Stimulated activated CD4-positive, alpha-beta T cell treated with anti-CD3 and anti-CD28 coated beads, Interleukin-1b, Interleukin-23, amount 100 ng/mL, for 24 hours (primary cell): ENCODE data around the gene GGTLC1.

ENCODE experiments used
- DNase-seq, 4 experiments: peaks; one replicate each; pipeline ENCODE4 v3.0.0-alpha.2; 2020; ENCODE audit warnings: low read depth in 4 of 4, low spot score in 1 of 4

GGTLC1 gene

DNA sequence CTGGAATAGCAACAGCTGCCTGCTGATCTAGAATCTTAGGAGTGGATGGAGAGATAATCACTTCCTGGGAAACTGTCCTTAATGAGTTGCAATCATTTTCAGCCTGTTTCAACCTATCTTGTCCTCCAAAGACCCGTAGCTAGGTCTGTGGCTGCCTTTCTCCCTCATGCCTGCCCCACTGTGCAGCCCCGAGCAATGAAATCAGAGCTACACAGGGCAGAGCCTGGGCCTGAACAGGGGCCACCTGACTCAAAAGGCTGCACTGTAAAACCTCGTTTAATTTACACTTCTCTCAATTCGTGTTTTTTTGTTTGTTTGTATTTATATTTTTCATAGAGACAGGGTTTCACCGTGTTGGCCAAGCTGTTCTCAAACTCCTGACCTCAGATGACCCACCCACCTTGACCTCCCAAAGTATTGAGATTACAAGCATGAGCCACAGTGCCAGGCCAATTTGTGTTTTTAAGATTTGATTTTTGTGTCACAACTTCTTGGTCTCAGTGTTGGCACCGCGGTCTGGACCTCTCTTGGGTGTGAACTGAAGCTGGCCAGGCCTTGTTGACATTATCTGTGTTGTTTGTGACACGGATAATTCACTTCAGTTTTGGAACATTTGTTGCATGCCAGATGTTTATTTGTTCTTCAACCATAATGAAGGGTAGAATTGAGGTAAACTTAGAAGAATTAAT is 21.5 kb downstream of the GGTLC1 start:
- DNase-seq: no peak

- DNase-seq: no peak
Observed at GRCh38 chr20:23966298-23966697, 22.3 kb downstream of the GGTLC1 start.

GRCh38 chr20:23963941-23964340 is 24.6 kb downstream of the GGTLC1 start:
- no peak for DNase-seq

DNA sequence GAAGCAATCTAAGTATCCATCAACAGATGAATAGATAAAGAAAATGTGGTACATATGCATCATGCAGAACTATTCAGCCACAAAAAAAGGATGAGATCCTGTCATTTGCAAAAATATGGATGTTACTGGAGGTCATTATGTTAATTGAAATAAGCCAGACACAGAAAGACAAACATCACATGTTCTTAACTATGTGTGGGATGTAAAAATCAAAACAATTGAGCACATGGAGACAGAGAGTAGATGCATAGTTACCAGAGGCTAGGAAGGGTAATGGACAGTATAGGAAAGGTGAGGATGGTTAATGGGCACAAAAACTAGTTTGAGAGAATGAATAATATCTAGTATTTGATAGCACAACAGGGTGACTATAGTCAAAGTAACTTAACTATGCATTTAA is 26.3 kb downstream of the GGTLC1 start:
- DNase-seq: no peak

DNA sequence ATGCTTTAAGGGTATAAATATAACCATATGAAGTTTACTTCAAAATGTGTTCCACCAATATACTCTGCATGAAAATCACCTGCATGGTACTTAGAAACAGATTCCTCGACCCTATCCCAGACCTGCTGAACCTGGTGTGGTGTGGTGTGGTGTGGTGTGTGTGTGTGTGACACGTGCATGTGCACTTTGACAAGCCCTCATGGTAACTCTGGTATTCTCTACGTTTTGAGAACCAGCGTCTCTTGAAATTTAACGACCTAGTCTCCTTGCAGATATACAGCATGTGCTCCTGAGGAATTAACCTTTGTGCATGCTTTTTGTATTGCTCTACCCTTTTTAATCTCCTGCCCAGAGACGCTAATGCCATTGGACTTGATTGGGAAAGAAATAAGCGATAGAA is 29.5 kb downstream of the GGTLC1 start:
- no peak for DNase-seq

DNA sequence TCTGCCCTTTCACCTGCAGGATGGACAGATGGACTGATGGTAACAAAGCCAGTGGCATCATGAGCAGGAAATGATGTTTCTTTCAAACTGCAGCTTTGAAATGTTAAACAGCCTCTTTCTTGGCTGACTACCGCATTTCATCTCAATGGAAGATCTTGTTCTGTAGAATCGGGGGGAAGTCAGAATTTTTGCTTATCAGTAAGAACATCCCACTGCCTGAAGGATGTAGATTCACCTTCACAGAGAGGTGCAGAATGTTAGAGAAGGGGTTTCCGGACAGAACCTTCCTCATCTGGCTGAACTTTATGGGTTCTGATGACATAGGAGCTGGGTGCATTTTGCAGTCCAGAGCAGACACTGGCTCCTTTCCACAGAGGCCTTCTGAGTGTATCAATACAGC is 32.7 kb downstream of the GGTLC1 start:
- DNase-seq: no peak

DNA sequence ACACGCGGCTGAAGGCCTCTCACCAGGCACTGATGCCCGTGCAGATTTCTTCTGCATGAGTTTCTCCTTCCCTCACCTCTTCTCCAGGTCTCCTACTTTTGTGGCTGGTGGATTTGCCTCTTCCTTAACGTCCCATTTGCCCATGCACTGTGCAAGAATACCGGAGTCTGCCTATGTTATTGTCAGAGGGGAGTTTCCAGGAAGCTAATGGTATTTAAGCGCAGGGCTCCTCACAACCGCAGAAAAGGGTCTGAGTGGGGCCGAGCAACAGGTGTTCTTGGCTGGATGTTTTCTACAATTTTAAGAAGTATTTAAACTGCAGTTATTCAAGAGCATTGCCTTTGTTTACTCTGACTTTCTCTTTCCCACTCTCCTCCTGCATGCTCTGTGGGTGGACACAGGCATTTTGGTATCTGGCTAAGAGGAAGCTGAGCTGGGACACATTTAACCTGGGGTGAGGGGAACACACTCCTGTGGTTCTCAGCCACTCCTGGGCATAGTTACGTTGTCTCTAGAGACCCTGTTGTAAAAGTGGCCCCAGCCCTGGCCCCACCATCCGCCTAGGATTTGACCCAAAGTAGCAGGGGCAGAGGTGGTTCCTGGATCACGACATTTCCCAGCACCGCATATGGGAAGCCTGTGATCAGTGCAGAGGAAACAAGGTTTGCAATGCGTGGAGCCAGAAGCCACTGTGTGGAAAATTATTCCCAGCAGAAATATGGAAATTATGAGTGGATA is 34.4 kb downstream of the GGTLC1 start:
- DNase-seq: no peak

DNA sequence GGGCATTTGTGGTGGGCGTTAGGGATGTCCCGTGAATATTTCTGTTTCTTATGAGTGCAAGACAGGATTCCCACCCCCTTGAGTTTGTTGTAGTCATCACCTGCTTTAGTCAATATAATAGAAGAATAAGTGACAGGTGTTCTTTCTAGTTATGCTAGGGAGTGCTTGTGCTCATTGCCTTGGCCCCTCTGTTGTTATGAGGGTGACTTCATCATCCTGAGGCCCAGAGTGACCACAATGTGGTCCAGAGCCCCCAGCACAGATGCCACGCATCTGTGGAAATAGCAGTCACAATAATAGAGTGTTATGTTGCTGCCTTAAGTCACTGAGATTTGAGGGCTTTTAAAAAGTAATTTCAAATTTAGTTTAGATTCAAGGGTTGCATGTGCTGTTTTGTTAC is 42.4 kb downstream of the GGTLC1 start:
- no peak for DNase-seq

DNA sequence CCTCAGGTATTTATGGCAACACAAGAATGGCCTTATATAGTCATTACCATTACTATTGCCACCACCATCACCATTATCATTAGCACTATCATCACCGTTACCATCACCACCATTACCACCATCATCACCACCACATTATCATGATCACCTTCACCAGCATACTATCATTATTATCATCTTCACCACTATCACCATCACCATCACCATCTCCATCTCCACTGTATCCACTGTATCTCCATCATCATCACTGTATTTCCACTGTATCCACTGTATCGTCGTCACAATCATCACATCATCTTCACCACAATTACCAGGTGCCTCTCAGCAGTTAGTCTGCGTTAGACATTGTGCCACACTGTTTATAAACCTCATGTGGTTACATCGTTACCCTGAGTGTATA is 45.3 kb downstream of the GGTLC1 start:
- no peak for DNase-seq

DNA sequence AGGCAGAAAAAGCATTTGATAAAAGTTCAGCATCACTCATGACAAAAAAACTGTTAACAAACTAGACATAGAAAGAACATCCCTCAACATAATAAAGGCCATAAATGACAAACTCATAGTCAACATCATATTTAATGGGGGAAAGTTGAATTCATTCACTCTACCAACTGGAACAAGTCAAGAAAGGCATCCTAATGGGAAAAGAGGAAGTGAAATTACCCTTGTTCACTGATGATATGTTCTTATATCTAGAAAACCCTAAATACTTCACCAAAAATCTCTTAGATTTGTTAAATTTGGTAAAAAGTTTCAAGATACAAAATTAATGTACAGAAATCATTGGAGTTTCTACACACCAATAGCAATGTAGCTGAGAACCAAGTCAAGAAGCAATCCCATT is 48.9 kb downstream of the GGTLC1 start:
- DNase-seq: no peak

GRCh38 chr20:23939063-23939462 is 49.5 kb downstream of the GGTLC1 start:
- no peak for DNase-seq

- DNase-seq: no peak
Observed at GRCh38 chr20:23938118-23938438, 50.5 kb downstream of the GGTLC1 start.

DNA sequence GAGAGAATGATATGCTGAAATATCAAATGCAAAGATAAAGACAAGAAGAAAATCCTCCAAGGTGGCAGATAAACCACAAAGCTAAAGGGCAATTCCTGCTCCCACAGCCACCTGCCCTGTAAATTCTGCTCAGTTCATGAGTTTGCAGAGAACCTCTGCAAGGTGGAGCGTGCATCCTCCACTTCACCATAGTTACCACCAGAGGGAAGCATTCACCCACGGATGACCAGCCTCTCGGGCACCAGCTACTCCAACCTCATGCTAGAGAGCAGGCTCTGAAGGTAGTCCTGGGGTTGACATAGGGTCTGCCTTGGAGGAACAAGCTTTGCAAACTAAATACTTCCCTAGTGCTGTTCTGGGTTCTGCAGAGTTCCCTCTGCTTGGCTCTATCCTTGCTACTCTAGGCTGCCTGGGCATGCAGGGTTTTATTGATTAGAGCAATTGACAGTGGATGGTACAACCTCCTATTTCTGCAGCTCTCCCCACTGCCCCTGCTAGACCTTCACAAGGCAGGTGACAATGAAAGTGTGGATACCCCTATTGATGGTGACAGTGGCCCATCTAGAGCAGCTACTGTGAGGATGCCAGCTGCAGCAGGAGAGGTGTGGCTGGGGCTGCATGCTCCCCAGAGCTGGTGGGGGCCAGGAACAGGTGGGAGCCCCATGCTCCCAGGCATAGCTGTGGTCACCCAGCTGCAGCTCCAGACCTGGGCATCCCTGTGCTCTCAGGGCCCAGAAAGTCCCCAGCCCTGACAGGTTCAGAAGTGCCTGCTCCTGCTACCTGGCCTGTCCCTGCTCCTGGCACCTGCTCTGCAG is 51.1 kb downstream of the GGTLC1 start:
- peak; percentile 19 to 45 (median 35) for DNase-seq
